T-helper 1 cell treated with Interleukin-12 subunit alpha and Interleukin-12 subunit beta and Interleukin-4 antibody, amounts not matched to agents 30 ng/mL and 1 ng/mL, for 36 hours (primary cell): ENCODE measurements around the gene C12orf43. TPM values are rescaled to one million over a fixed set of nuclear protein-coding genes. Genes with fewer than 3 reads are reported as not detected.

Source experiments
- total RNA-seq: library from RNA; stranded (reverse); gene quantifications from 2 replicates; pipeline ENCODE4 v1.2.3, GENCODE V29; 2022

Gene C12orf43
- total RNA-seq, 1 donor from 2014 or later = 23.2 TPM

Other genes with a start within 250 kb of the C12orf43 start
- gene SPPL3, start 112.1 kb downstream of the C12orf43 start, total RNA-seq = 30.2 and 32.7 TPM in 2 replicates
- not detected in 2 replicates for gene HNF1A, start 37.9 kb downstream of the C12orf43 start, total RNA-seq
- 21.2 and 22.7 TPM in 2 replicates for gene OASL, start 22.8 kb upstream of the C12orf43 start, total RNA-seq
- gene P2RX7, start 116.4 kb upstream of the C12orf43 start, total RNA-seq = 12.0 and 14.5 TPM in 2 replicates
- gene P2RX4, start 193.6 kb upstream of the C12orf43 start, total RNA-seq = 38.3 and 42.0 TPM in 2 replicates